ENCODE data around the gene PIK3C2G.

DNA sequence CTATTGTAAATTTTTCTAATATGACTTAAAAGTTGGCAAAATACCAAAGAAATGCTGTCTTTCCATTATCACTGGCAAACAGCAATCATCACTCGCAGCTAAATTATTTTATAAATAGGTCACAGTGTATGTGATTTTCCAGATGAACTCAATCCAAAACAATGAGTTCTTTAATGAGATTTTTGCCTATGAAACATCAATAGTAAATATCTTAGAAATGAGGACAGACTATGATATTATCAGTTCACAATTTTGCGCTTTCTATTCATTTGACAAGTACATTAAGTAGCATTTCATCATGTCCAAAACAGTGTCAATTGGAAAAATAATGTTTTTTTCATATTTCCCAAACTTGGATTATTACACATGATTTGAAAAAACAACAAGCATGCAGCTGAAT, 65.7 kb downstream of the PIK3C2G start:
- TF ChIP-seq POLR2A (IDR thresholded peaks at IDR 0.05) (no peak), POLR2AphosphoS5 (IDR thresholded peaks at IDR 0.05) (no peak)
- TF ChIP-seq, protein P1, sequence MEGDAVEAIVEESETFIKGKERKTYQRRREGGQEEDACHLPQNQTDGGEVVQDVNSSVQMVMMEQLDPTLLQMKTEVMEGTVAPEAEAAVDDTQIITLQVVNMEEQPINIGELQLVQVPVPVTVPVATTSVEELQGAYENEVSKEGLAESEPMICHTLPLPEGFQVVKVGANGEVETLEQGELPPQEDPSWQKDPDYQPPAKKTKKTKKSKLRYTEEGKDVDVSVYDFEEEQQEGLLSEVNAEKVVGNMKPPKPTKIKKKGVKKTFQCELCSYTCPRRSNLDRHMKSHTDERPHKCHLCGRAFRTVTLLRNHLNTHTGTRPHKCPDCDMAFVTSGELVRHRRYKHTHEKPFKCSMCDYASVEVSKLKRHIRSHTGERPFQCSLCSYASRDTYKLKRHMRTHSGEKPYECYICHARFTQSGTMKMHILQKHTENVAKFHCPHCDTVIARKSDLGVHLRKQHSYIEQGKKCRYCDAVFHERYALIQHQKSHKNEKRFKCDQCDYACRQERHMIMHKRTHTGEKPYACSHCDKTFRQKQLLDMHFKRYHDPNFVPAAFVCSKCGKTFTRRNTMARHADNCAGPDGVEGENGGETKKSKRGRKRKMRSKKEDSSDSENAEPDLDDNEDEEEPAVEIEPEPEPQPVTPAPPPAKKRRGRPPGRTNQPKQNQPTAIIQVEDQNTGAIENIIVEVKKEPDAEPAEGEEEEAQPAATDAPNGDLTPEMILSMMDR (IDR thresholded peaks at IDR 0.05) = no peak
